ENCODE data around the gene SEPTIN10. TPM values are rescaled to one million over a fixed set of nuclear protein-coding genes. Genes with fewer than 3 reads are reported as not detected.

Gene SEPTIN10
- total RNA-seq, 2 donors from 2014 or later: 3.9 to 6.2 TPM

DNA sequence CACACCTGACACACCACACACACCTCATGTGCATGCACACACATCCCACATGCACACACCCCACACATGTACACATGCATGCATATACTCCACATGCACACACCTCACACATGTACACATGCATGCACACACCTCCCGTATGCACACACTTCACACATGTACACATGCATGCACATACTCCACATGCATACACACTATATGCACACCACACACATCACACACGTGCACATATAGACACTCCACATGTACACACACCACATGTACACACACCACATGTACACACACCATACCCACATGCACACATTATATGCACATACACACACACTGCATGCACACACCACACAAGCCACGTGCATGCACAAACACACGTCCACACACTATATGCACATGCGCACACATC lies 100.5 kb downstream of the SEPTIN10 start:
- peak overlapping the region; percentile 66 for H3K27ac Mint-ChIP-seq
- peaks cover 14% of the 10 kb centered on the region for H3K4me1 Mint-ChIP-seq
- ATAC-seq (no peak), DNase-seq (no peak)
- no peaks in the 10 kb centered on the region for H3K9me3 ChIP-seq (ENCODE audit: control insufficient read depth, low read length, poor library complexity, severe bottlenecking)
- H3K36me3 Mint-ChIP-seq (ENCODE audit: low read depth): no peaks in the 10 kb centered on the region
- no peak overlapping the region for H3K4me3 Mint-ChIP-seq
- H3K27me3 Mint-ChIP-seq: peaks cover 14% of the 10 kb centered on the region

DNA sequence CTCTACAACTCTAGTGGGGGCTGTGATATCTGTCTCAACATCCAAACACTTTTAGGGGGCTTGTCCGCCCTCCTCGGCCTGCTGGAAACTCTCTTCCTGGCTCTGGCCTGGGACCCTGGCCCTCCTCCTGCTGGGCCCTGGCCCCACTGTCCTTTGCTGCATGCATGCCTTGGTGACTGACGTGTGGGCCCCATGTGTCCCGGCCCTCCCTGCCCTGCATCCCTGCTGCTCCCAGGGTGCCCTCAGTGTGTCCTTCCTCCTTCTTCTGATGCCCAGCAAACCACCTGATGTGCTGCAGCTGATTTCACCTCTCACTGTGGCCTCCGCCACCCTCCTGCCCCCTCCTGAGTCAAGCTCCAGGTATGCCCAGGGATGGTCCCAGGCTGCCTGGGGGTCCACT lies 101.7 kb downstream of the SEPTIN10 start:
- H3K9me3 ChIP-seq (ENCODE audit: control insufficient read depth, low read length, poor library complexity, severe bottlenecking): no peaks in the 10 kb centered on the region
- Mint-ChIP-seq H3K4me1 (peaks cover 14% of the 10 kb centered on the region), H3K27ac (no peak overlapping the region), H3K4me3 (no peak overlapping the region), H3K27me3 (peaks cover 14% of the 10 kb centered on the region), H3K36me3 (ENCODE audit: low read depth) (no peaks in the 10 kb centered on the region)
- ATAC-seq (no peak), DNase-seq (no peak)

DNA sequence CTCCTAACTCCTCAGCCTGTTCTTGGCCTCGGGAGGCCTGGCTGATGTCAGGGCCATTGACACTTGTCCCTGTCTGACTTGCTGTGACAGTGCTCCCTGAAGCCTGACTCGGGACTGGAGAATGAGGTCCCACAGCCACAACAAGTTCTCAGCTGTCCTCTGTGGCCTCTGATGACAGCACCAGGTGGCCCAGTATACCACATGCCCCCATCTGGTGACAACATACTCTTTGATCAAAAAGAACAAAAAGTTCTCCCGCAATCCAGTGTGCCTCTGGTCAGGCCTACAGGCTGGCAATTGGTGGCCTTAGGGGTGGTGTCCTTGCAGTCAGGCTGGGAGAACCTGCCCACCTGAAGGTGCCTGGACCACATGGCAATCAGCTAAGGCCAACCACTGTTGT lies 102.6 kb downstream of the SEPTIN10 start:
- H3K9me3 ChIP-seq (ENCODE audit: control insufficient read depth, low read length, poor library complexity, severe bottlenecking): no peaks in the 10 kb centered on the region
- Mint-ChIP-seq H3K36me3 (ENCODE audit: low read depth) (no peaks in the 10 kb centered on the region), H3K27me3 (peaks cover 14% of the 10 kb centered on the region), H3K4me1 (peaks cover 14% of the 10 kb centered on the region), H3K4me3 (no peak overlapping the region), H3K27ac (no peak overlapping the region)
- DNase-seq (no peak), ATAC-seq (no peak)

DNA sequence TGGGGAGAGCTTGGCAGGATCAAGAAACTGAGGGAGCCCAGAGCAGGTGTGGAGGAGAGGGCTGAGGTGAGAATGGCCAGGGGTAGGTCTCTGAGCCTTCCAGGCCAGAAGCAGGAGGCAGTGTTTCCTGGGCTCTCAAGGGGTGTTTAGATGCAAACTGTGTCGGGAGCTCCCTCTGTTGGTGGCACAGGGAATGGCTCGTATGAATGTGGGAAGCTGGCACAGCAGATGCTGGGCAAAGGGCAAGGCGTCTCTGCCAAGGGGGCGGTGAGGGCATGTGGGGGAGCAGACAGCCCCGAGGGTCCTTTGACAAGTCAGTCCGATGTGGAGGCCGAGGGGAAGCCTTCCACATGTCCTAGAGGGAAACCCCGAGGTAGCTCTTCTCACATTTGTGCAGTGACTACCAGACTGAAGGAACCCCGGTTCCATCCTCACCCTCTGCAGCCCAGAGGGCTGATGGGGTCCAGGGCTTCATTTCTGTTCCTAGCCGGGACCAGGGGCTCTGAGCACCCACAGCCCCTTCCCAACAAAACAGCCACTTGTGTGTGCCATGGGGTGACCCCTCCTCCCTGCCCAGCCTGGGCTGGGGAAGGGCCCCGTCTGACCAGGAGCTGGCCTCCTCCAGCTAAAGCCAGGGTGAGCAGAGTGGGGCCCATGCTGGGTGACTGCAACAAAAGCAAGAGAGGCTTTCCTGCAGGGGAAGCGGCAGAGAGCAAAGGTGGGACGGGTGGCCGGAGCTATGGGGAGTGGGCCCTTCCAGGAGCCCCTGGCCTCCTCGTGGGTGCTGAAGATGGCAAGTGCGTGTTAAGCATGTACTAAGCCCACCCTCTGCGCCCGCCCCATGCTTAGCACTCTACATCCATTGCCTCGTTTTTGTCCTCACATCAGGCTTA lies 103.4 kb downstream of the SEPTIN10 start:
- Mint-ChIP-seq H3K36me3 (ENCODE audit: low read depth) (no peaks in the 10 kb centered on the region), H3K27me3 (peaks cover 14% of the 10 kb centered on the region), H3K4me3 (no peak overlapping the region), H3K27ac (no peak overlapping the region), H3K4me1 (peaks cover 14% of the 10 kb centered on the region)
- ATAC-seq: peak; percentile 77
- no peaks in the 10 kb centered on the region for H3K9me3 ChIP-seq (ENCODE audit: control insufficient read depth, low read length, poor library complexity, severe bottlenecking)
- peak; percentile 42 to 64 (median 47) for DNase-seq

DNA sequence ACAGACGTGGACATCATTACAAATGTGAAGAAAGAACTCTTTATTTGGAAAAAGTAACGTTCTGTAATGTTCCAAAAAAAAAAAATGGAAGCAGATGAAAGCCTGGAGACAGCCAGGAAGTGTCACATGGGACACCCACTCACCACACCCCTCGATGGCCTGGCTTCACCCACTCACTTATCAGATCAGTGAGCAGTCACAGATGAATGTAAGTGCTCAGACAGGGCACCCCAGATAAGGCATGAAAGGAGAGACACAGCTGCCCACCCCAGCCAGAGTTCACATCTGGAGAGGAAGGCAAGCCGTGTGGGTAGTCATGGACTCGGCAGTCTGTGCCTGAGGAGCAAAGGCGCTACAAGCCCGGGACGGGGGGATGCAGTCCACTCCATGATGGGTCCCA lies 105.2 kb downstream of the SEPTIN10 start:
- H3K4me1 Mint-ChIP-seq: peaks cover 8% of the 10 kb centered on the region
- no peak overlapping the region for H3K4me3 Mint-ChIP-seq
- H3K9me3 ChIP-seq (ENCODE audit: control insufficient read depth, low read length, poor library complexity, severe bottlenecking): no peaks in the 10 kb centered on the region
- peaks cover 16% of the 10 kb centered on the region for H3K27me3 Mint-ChIP-seq
- DNase-seq (no peak), ATAC-seq (no peak)
- H3K36me3 Mint-ChIP-seq (ENCODE audit: low read depth): no peaks in the 10 kb centered on the region
- H3K27ac Mint-ChIP-seq: no peak overlapping the region

DNA sequence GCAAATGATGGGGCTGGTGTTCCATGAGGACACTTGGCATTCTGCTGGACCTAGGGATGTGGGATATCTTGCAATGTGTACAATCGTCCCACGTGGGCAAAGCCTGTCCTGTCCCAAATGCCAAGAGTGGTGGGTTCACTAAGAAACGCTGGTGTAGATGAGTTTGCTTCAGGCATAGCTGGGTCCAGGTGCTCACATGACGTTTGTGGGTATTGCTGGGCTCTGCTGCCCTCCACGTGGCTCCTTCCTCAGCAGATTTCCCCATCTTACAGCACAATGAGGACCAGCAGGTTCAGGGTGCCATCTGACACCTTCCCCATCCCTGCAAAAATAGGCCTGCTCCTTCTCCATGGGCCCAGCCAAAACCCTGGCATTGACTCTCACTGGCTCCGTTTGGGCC lies 105.9 kb downstream of the SEPTIN10 start:
- Mint-ChIP-seq H3K4me1 (peaks cover 6% of the 10 kb centered on the region), H3K36me3 (ENCODE audit: low read depth) (no peaks in the 10 kb centered on the region), H3K27ac (no peak overlapping the region), H3K4me3 (no peak overlapping the region), H3K27me3 (peaks cover 11% of the 10 kb centered on the region)
- no peaks in the 10 kb centered on the region for H3K9me3 ChIP-seq (ENCODE audit: control insufficient read depth, low read length, poor library complexity, severe bottlenecking)
- DNase-seq (no peak), ATAC-seq (no peak)

DNA sequence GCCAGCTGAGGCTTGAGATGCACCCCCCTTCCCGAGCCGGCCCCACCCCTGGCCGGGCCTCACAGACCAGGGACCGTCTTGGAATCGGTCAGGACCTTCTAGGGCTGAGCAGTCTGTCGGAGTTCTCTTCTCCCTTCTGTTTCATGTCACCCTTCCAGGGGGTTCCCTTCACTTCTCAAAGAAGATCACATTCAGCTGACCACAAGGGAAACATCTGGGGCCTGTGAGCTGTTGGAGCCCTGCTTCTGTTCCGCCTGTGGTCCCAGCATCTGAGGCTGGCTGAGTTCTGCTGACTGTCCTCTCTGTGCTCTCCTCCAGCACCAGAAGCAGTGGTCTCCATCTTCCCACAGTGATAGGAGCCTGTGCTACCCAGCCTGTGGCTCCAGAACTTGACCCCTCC lies 106.5 kb downstream of the SEPTIN10 start:
- no peak overlapping the region for H3K27ac Mint-ChIP-seq
- no peak for DNase-seq
- H3K36me3 Mint-ChIP-seq (ENCODE audit: low read depth): no peaks in the 10 kb centered on the region
- no peak for ATAC-seq
- peaks cover 6% of the 10 kb centered on the region for H3K4me1 Mint-ChIP-seq
- H3K9me3 ChIP-seq (ENCODE audit: control insufficient read depth, low read length, poor library complexity, severe bottlenecking): no peaks in the 10 kb centered on the region
- H3K27me3 Mint-ChIP-seq: peaks cover 11% of the 10 kb centered on the region
- H3K4me3 Mint-ChIP-seq: no peak overlapping the region

DNA sequence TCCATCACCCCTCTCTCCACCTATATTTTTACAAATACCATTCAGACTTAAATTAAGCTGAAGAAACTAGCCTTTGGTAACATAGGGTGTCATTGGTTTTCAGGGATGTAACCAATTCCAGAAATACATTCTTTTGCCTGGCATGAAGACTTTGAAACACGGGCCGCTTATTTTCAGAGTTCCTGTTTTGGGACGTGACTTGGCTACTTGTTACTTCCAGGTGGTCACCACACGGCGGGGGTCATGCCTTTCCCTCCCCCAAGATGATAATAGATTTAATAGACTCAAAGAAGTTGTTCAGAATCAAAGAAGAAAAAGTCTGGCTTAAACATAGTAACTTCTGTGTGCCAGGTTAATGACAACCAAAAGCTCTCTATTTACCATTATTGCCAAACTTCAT lies 110.6 kb downstream of the SEPTIN10 start:
- Mint-ChIP-seq H3K27ac (no peak overlapping the region), H3K4me1 (no peaks in the 10 kb centered on the region), H3K4me3 (no peak overlapping the region), H3K27me3 (peaks cover 17% of the 10 kb centered on the region), H3K36me3 (ENCODE audit: low read depth) (no peaks in the 10 kb centered on the region)
- DNase-seq (no peak), ATAC-seq (no peak)
- no peaks in the 10 kb centered on the region for H3K9me3 ChIP-seq (ENCODE audit: control insufficient read depth, low read length, poor library complexity, severe bottlenecking)

DNA sequence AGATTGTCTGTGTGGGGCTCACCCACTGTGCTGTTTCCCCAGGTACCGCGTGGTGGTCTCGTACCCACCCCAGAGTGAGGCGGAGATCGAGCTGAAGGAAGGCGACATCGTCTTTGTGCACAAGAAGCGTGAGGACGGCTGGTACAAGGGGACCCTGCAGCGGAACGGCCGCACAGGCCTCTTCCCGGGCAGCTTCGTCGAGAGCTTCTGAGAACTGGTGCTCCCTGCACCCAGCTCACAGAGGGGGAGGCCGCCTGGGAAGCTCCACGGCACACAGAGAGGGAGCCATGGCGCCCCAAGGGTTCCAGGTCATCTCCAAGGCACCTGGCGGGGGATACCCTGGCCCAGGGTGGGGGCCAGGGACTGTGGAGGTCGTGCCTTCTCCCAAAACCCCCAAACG lies 112.3 kb downstream of the SEPTIN10 start:
- Mint-ChIP-seq H3K27me3 (peaks cover 17% of the 10 kb centered on the region), H3K27ac (no peak overlapping the region)

DNA sequence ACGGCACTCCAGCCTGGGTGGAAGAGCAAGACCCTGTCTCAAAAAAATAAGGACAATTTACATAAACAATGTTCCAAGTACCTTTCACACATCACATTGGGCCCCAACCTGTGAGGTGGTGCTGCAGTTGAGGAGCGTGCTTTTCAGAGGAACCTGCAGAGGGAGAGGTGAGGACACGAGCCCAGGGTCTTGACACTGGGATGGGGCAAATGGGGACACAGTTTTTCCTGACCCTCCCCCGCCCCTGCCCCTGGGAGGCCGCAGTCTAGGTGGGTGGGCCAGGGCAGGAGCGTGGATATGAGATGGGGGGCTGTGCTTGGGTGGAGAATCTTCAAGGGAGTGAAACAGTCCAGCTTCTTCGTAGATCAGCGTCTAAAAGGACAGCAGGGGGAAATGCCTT lies 112.9 kb downstream of the SEPTIN10 start:
- ATAC-seq (no peak), DNase-seq (no peak)
- no peaks in the 10 kb centered on the region for H3K9me3 ChIP-seq (ENCODE audit: control insufficient read depth, low read length, poor library complexity, severe bottlenecking)
- Mint-ChIP-seq H3K36me3 (ENCODE audit: low read depth) (no peaks in the 10 kb centered on the region), H3K27ac (no peak overlapping the region), H3K27me3 (peaks cover 17% of the 10 kb centered on the region), H3K4me3 (no peak overlapping the region), H3K4me1 (no peaks in the 10 kb centered on the region)

More for the DNA sequence above, 112.3 kb downstream of the SEPTIN10 start:
- H3K4me1 Mint-ChIP-seq: no peaks in the 10 kb centered on the region
- H3K9me3 ChIP-seq (ENCODE audit: control insufficient read depth, low read length, poor library complexity, severe bottlenecking): no peaks in the 10 kb centered on the region
- ATAC-seq (no peak), DNase-seq (no peak)
- H3K4me3 Mint-ChIP-seq: no peak overlapping the region
- no peaks in the 10 kb centered on the region for H3K36me3 Mint-ChIP-seq (ENCODE audit: low read depth)

DNA sequence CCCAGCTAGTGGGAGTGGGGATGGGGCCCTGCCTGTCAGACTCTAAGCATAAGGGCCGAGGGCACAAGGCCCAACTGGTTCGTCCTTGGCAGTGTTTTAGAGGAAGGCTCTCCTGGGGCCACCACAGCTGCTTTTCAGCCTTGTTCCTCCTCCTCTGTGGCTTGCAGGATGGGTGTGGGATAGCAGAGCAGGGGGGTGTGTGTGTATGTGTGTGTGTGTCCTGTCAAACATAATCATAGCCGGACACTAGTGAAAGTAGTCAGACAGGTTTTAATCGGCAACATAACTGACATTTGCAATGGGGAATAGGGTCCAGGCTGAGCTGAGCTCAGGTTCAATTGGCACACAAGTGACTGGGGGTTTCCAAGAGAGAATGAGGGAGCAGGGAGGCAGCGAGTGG lies 114.2 kb downstream of the SEPTIN10 start:
- ATAC-seq (no peak), DNase-seq (no peak)
- Mint-ChIP-seq H3K4me1 (no peaks in the 10 kb centered on the region), H3K27ac (no peak overlapping the region), H3K27me3 (peaks cover 16% of the 10 kb centered on the region), H3K36me3 (ENCODE audit: low read depth) (no peaks in the 10 kb centered on the region), H3K4me3 (no peak overlapping the region)
- no peaks in the 10 kb centered on the region for H3K9me3 ChIP-seq (ENCODE audit: control insufficient read depth, low read length, poor library complexity, severe bottlenecking)

DNA sequence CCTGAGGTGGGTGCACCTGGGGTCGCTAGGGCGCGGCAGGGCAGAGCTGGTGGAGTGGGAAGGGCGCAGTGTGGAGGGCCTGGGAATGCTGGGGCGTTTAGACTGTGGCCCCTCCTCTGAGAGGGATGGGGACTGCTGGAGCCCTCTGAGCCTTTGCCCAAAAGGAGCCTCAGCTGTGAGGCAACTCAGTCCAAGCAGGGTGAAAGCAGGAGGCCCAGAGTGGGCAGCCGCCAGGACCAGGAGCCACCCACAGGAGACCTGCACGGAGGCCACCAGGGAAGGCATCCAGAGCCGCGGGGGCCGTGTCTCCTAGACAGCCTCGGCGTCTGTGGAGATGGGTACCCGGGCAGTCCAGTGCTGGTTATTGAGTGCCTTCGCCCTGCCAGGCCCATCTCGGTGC lies 114.9 kb downstream of the SEPTIN10 start:
- H3K4me1 Mint-ChIP-seq: no peaks in the 10 kb centered on the region
- ATAC-seq (no peak), DNase-seq (no peak)
- no peak overlapping the region for H3K27ac Mint-ChIP-seq
- peaks cover 11% of the 10 kb centered on the region for H3K27me3 Mint-ChIP-seq
- H3K9me3 ChIP-seq (ENCODE audit: control insufficient read depth, low read length, poor library complexity, severe bottlenecking): no peaks in the 10 kb centered on the region
- no peak overlapping the region for H3K4me3 Mint-ChIP-seq
- no peaks in the 10 kb centered on the region for H3K36me3 Mint-ChIP-seq (ENCODE audit: low read depth)

DNA sequence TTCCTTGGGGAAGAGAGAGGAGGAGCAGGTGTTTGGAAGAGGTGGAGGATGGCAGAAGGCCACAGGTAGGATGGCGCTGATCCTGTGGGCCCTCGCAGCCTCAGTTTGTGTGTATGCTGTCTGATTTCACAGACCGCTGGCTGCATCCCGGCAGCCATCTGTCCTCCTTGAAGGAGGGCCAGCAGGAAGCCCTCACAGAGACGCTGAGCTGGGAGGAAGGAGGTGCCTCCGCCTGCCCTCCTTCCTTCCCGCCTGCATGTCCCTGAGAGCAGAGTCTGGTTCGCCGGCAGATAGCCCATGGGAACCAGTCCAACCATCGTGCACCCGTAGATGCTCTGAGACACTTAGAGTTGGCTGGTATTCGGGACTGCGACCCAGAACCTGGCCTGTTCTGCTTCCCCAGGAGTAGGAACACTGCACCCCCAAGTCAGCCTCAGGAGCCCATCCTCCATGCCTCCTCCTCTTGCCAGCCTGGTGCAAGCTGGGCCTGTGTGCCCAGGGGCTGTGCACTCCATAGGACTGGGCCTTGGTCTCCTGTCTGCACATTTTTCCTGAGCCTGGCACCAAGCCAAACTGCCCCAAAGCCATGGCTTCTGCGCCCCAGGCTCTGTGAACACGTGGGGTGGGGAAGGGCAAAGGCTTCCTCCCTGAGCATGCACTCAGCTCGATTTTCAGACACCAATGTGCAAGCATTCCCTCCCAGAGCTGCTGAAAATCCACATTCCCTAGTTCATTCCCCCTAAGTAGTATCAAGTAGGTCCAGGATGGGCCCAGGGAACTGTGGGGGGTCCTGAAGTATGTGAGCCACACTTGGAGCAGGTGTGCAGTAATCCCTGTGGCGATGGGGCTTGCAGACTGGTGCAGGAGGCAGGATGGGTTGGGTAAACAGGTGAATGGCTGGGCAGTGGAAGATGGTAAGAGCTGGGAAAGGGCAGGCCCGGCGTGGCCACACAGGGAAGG lies 115.6 kb downstream of the SEPTIN10 start:
- H3K9me3 ChIP-seq (ENCODE audit: control insufficient read depth, low read length, poor library complexity, severe bottlenecking): no peaks in the 10 kb centered on the region
- no peaks in the 10 kb centered on the region for H3K4me1 Mint-ChIP-seq
- no peak overlapping the region for H3K27ac Mint-ChIP-seq
- no peak overlapping the region for H3K4me3 Mint-ChIP-seq
- ATAC-seq: no peak
- H3K36me3 Mint-ChIP-seq (ENCODE audit: low read depth): no peaks in the 10 kb centered on the region
- DNase-seq: no peak
- peaks cover 5% of the 10 kb centered on the region for H3K27me3 Mint-ChIP-seq
